Measurements from ENCODE around the gene TST.

GRCh38 chr22:36977401-36977861, 41.8 kb downstream of the TST start:
- TF ChIP-seq EZH2 (IDR thresholded peaks at IDR 0.05; ENCODE audit: insufficient read depth, poor library complexity, severe bottlenecking) (no peak), EZH2phosphoT487 (IDR thresholded peaks at IDR 0.05; ENCODE audit: insufficient read depth, low read depth) (no peak)
